HepG2 (cell line): ENCODE measurements around the gene RHOC. TPM values are rescaled to one million over a fixed set of nuclear protein-coding genes. Genes with fewer than 3 reads are reported as not detected.

Experiments
- ATAC-seq: fragments of 200-7000 bp; cut with Tn5 transposase; 3 replicates; pipeline ENCODE4 v1.9.1; 2020; ENCODE audit warnings: mild to moderate bottlenecking, moderate library complexity
- BruUV-seq: library from RNA; stranded (reverse); fragments of 400-500 nt; replicated peaks from 2 replicates; lab custom pipeline; 2021; lab: Mats Ljungman, UMichigan
- CTCF ChIA-PET: fragments of 300-600 bp; formaldehyde crosslinking; extraction: SDS; loops from one replicate; lab custom pipeline; 2021; ENCODE audit warnings: low total read pairs, inconsistent platforms, low intra/inter-chr PET ratio; lab: Yijun Ruan, JAX
- POLR2A ChIA-PET: fragments of 350-600 bp; sonication (Branson Sonifier 250); formaldehyde crosslinking; loops from one replicate; lab custom pipeline; 2020; ENCODE audit warnings: antibody characterized with exemption, inconsistent platforms; lab: Yijun Ruan, JAX
- DNase-seq: peaks from one replicate; pipeline ENCODE4 v3.0.0-alpha.2; 2015; ENCODE audit warnings: low spot score
- FAIRE-seq: peaks from 3 replicates; lab custom pipeline; 2011; peaks lifted over from hg19 to GRCh38; lab: Jason Lieb, UNC
- H2AFZ ChIP-seq: one replicate; pipeline ENCODE4 v1.6.1; 2011; ENCODE audit warnings: low read length, inconsistent platforms
- H3K27ac ChIP-seq: fragments of 300-600 bp; 3 replicates; pipeline ENCODE4 v1.8.0; 2011; ENCODE audit warnings: mixed run types, mild to moderate bottlenecking, mixed read lengths, low read length, inconsistent platforms; ENCODE audit not compliant: insufficient read depth; ENCODE audit errors: extremely low read length
- H3K27me3 ChIP-seq, 2 experiments: fragments of 200-600 bp in 1 of 2; 2 replicates in 1 of 2; 3 replicates in 1 of 2; pipeline versions ENCODE4 v1.6.0 to v1.8.0; 2011; ENCODE audit warnings: low read length in 2 of 2, mild to moderate bottlenecking in 2 of 2, moderate library complexity in 2 of 2, inconsistent platforms in 1 of 2; ENCODE audit not compliant: insufficient read depth in 2 of 2, control insufficient read depth in 1 of 2
- H3K36me3 ChIP-seq, 2 experiments: fragments of 200-600 bp in 1 of 2; replicated peaks in 1 of 2; 2 replicates in 1 of 2; 3 replicates in 1 of 2; pipeline versions ENCODE4 v1.5.1 to v1.8.0; 2011; ENCODE audit warnings: low read length in 2 of 2, inconsistent platforms in 1 of 2; ENCODE audit not compliant: insufficient read depth in 2 of 2, control insufficient read depth in 1 of 2
- H3K4me1 ChIP-seq: 2 replicates; pipeline ENCODE4 v1.5.1; 2012; ENCODE audit warnings: low read length, inconsistent platforms; ENCODE audit not compliant: insufficient read depth
- H3K4me2 ChIP-seq: 2 replicates; pipeline ENCODE4 v1.6.0; 2011; ENCODE audit warnings: low read depth, low read length, inconsistent platforms
- H3K4me3 ChIP-seq, 3 experiments: fragments of 200-600 bp in 1 of 3; sonication (generic), shearing (Covaris generic) in 1 of 3; replicated peaks in 1 of 3; 2 replicates each; pipeline ENCODE4 v1.5.1; 2011 to 2016; ENCODE audit warnings: low read length in 3 of 3, inconsistent platforms in 2 of 3, low read depth in 2 of 3, mild to moderate bottlenecking in 2 of 3, control low read depth in 1 of 3, mixed read lengths in 1 of 3; ENCODE audit not compliant: insufficient read depth in 1 of 3
- H3K79me2 ChIP-seq: one replicate; pipeline ENCODE4 v1.6.1; 2011; ENCODE audit warnings: low read length, inconsistent platforms; ENCODE audit not compliant: insufficient read depth
- H3K9ac ChIP-seq: 2 replicates; pipeline ENCODE4 v1.6.0; 2011; ENCODE audit warnings: mild to moderate bottlenecking, low read depth, low read length, inconsistent platforms; ENCODE audit not compliant: insufficient read depth
- H3K9me3 ChIP-seq: 2 replicates; pipeline ENCODE4 v1.5.1; 2012; ENCODE audit warnings: mild to moderate bottlenecking, low read length
- H4K20me1 ChIP-seq: 2 replicates; pipeline ENCODE4 v1.6.0; 2011; ENCODE audit warnings: inconsistent platforms, mild to moderate bottlenecking, low read length, moderate library complexity; ENCODE audit not compliant: insufficient read depth
- ATF7 ChIP-seq, 2 experiments: fragments of 450-650 bp in 1 of 2; sonication (generic) in 1 of 2; formaldehyde crosslinking in 1 of 2; IDR thresholded peaks; 2 replicates each; pipeline versions ENCODE4 v1.4.0 to v1.6.1; 2016 to 2020; ENCODE audit warnings: antibody characterized with exemption in 1 of 2, mild to moderate bottlenecking in 1 of 2, missing genetic modification reagents in 1 of 2
- CEBPB ChIP-seq: IDR thresholded peaks from 2 replicates; pipeline ENCODE4 v1.6.1; 2011; ENCODE audit warnings: low read depth, low read length, improper control_type of control experiment, borderline replicate concordance
- FOXP1 ChIP-seq, 2 experiments: fragments of 450-650 bp in 1 of 2; IDR thresholded peaks; 2 replicates each; pipeline ENCODE4 v1.6.1; 2017 to 2018; ENCODE audit warnings: antibody characterized with exemption in 1 of 2
- HNRNPK ChIP-seq: fragments of 200-400 bp; formaldehyde crosslinking; IDR thresholded peaks from 2 replicates; pipeline ENCODE4 v1.6.1; 2018; ENCODE audit warnings: low read length, low read depth, moderate library complexity, mild to moderate bottlenecking; ENCODE audit not compliant: poor library complexity, severe bottlenecking
- NPAS2 ChIP-seq: sonication (generic); formaldehyde crosslinking; IDR thresholded peaks from 2 replicates; pipeline ENCODE4 v1.8.0; 2022; ENCODE audit warnings: mild to moderate bottlenecking, missing genetic modification reagents, borderline replicate concordance
- ZFP91 ChIP-seq: sonication (generic); formaldehyde crosslinking; IDR thresholded peaks from 2 replicates; pipeline ENCODE4 v1.9.0; 2022; ENCODE audit warnings: missing genetic modification reagents, mild to moderate bottlenecking, borderline replicate concordance
- WGBS: methylation state at CpG from one replicate; pipeline ENCODE4 v1.1.6; 2017; ENCODE audit warnings: low lambda C conversion rate; 5-methylcytosine and 5-hydroxymethylcytosine counted together
- in situ Hi-C: cut with HindIII; loops from 2 replicates; pipeline ENCODE4 v1.10.0; 2017; ENCODE audit warnings: low pct_unique_long_range_greater_than_20kb; ENCODE audit not compliant: extremely low pct_ligation_motif_present
- intact Hi-C: fragments of 100-400 bp; cut with micrococcal nuclease; formaldehyde crosslinking; loops from one replicate; pipeline ENCODE4 v1.10.0; 2022; ENCODE audit not compliant: unreplicated experiment
- polyA plus RNA-seq, 8 experiments: library from polyadenylated mRNA; depleted of rRNA in 3 of 8; stranded (reverse) in 7 of 8; unstranded in 1 of 8; fragments of >200 nt; fragmentation: Illumina TruSeq in 4 of 8; extraction: Trizol in 4 of 8; gene quantifications; 2 replicates each; pipeline versions ENCODE4 v1.2.1 to v1.2.3, GENCODE V29; 2011 to 2016; ENCODE audit warnings: low read depth in 4 of 8, missing spikeins in 1 of 8, mixed read lengths in 1 of 8; ENCODE audit not compliant: insufficient read depth in 1 of 8
- total RNA-seq, 5 experiments: library from RNA; depleted of rRNA; stranded (reverse); fragments of >200 nt; fragmentation: Illumina TruSeq; extraction: Trizol; gene quantifications; 2 replicates each; pipeline ENCODE4 v1.2.3, GENCODE V29; 2016; ENCODE audit warnings: low read depth in 1 of 5

The RHOC gene
- total and polyA plus RNA-seq, 2 of the 13 experiments (the other 11 are each of a cell fraction or from before 2014, with no cell fraction given) = 64.3 to 182 TPM

DNA sequence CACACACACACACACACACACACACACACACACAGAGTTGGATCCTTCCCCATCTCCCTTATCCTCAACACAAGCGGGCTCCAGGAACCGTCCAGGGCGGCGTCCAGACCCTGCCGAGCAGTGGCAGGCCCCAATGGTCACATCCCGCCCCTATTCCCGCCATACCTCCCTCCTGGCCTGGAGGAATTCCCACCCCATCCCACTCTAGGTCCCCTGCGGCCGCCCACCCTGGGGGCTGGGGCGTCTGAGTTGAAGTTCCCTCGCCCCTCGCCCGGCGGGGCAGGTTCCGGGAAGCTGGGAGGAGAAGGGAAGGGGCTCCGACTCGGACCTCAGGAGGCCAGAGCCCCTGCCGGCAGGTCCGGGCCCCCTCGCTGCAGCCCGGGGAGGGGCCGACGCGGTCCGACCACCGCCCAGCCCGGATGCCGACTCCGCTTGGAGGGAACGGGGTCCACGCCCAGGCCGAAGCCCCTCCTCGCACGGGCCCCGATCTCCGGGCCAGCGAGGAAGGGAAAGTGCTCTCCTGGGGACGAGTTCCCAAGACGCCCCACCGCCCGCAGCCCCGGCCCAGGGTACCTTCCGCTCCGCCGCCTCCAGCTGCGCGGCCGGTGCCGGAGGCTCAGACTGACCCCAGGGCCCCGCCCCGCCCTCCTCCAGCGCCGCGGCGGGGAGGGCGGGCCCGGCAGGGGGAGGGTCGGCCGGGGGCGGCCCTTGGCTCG lies at the start of gene RHOC (continued):
- TF ChIP-seq ZFP91 = peak; percentile 45; the same call in 1 of the 2 replicates
- TF ChIP-seq HNRNPK = peak; percentile 55
- no peak for TF ChIP-seq FOXP1 (IDR thresholded peaks at IDR 0.05)
- no peak for TF ChIP-seq FOXP1 (CRISPR knock-in tag; IDR thresholded peaks at IDR 0.05)
- TF ChIP-seq ATF7 (IDR thresholded peaks at IDR 0.05) = no peak
- no peak for TF ChIP-seq ATF7 (CRISPR knock-in tag; IDR thresholded peaks at IDR 0.05)
- TF ChIP-seq, all 625 proteins: peak for 70

- no peak overlapping the region for H3K27ac ChIP-seq
- no TSS peak for BruUV-seq
- no peak overlapping the region for H2AFZ ChIP-seq
- no peaks in the 10 kb centered on the region for H3K79me2 ChIP-seq
- ATAC-seq (no peak), FAIRE-seq (no peak), DNase-seq (no peak)
- H3K36me3 ChIP-seq = no peaks in the 10 kb centered on the region
- no peak overlapping the region for H3K4me2 ChIP-seq
- no peak for TF ChIP-seq NPAS2 (CRISPR knock-in tag)
- no peak for TF ChIP-seq CEBPB
- H4K20me1 ChIP-seq = no peaks in the 10 kb centered on the region
- ChIA-PET CTCF (no interaction called here), POLR2A (no interaction called here)
- no peak overlapping the region for H3K9ac ChIP-seq
- no peaks in the 10 kb centered on the region for H3K4me1 ChIP-seq
- no peaks in the 10 kb centered on the region; a peak in 2 of 5 replicates for H3K27me3 ChIP-seq
- in situ Hi-C loops (no loop called here), intact Hi-C loops (loop anchor here (2.0 kb wide), 1 partner anchor 37 kb away; no protein-coding TSS in a partner anchor)
- H3K4me3 ChIP-seq = no peak overlapping the region
- 0% methylated on average over 1 of the region's 1 CpG for WGBS
- H3K9me3 ChIP-seq = no peaks in the 10 kb centered on the region
Measured at GRCh38 chr1:112754116-112754628, 47.2 kb upstream of the RHOC start.
